SH-SY5Y (cell line): ENCODE data around the gene TBX15.

Source experiments
- GATA2 ChIP-seq: IDR thresholded peaks from 2 replicates; pipeline ENCODE4 v1.6.1; 2011; ENCODE audit warnings: mild to moderate bottlenecking, low read depth, low read length
- GATA3 ChIP-seq: IDR thresholded peaks from 2 replicates; pipeline ENCODE4 v1.6.1; 2011; ENCODE audit warnings: low read depth, mild to moderate bottlenecking, low read length, moderate library complexity

Gene TBX15

DNA sequence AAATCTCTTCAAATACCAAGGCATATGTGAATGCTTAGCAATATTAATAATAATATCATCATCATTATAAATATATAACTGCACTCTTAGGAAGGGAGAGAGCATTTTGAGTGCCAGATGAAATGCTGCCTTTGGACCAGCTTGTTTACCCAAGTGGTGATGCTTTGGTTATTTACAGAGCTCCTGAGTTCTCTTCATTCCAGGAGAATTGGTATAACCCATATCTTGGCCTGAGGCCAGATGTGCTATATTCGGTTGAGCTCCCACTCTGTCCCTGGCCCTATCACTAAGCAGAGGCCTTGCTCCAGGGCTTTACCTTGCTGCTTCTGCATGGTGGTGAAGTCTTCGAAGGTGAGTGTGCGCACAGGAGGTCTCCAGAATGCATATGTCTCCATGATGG lies 89.4 kb downstream of the TBX15 start:
- no peak for TF ChIP-seq GATA3
- TF ChIP-seq GATA2, result no peak

GRCh38 chr1:118896416-118896815 lies 91.7 kb downstream of the TBX15 start:
- TF ChIP-seq GATA3, result no peak
- TF ChIP-seq GATA2, result no peak

DNA sequence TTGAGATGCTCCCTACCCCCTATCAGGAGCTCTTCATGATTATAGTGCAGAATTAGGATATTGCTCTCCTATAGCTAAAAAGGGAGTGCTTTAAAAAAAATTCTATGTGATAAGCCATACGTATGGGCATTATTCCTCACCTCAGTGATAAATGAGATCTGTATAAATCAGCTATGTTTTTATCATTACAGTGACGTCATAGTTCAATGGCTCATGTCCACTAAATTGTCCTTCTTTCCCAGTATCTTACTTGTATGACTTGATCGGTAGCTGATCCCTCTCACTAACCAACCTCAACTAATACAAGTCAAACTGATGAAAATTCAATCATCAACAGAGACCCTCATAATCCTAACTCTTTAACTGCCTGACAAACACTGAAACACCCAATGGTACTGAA lies 93.3 kb downstream of the TBX15 start:
- no peak for TF ChIP-seq GATA3
- TF ChIP-seq GATA2, result no peak

- no peak for TF ChIP-seq GATA3
- TF ChIP-seq GATA2, result no peak
These were observed 97.2 kb downstream of the TBX15 start for GRCh38 chr1:118890851-118891384.

DNA sequence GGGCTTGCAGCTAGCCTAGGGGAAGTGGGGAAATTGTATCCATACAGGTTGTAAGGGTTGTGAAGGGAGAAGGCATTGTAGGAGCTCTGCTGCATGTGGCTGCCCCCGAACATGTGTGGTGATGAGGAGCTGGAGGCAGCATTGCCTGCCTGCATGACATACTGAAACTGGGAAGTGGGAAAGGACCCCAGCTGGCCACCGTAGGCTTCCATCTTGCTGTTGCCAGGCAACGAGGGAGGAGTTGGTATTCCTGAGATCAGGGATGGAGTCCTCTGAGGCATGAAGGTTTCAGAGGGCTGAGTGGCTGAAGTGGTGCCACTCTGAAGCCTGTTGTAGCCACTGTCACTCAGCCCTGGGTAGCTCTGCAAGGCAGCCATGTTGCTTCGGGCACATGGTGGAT lies 103.2 kb downstream of the TBX15 start:
- TF ChIP-seq GATA2 (no peak), GATA3 (no peak)

GRCh38 chr1:118881751-118882150 lies 106.4 kb downstream of the TBX15 start:
- TF ChIP-seq GATA2 (no peak), GATA3 (no peak)

- TF ChIP-seq GATA2 (no peak), GATA3 (no peak)
These were observed 109.5 kb downstream of the TBX15 start for GRCh38 chr1:118878661-118879060.

DNA sequence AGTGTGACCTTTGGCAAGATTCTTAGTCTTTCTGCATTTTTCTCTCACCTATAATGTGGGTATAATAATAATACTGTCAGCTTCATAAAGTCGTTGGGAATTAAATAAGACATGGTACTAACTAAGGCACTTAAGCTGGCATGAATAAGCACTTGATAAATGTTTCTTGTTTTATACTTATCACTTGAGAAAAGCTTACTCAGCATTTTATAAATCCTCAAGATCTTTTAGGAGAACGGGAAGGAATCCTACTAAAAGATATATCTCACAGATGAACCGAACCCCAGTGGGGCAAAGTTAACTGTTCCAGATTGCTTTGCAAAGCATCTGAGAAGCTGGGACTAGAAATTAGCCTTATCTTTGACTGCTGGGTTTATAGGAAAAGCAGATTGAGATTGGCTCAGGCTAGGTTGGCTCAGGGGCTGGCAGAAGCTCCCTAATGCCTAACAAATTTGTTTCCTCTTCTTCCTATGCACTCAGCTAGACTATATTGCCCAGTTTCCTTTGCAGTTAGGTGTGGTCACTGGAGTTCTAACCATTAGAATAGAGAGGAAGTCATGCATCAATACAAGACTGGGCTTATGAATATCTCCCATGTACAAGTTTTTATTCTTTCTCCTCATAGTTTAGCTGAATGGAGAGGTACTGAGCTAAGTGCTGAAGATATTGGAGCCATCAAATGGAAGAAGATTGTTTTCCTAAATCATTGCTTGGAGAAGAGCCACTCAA lies 110.3 kb downstream of the TBX15 start:
- TF ChIP-seq GATA3 (no peak), GATA2 (no peak)

DNA sequence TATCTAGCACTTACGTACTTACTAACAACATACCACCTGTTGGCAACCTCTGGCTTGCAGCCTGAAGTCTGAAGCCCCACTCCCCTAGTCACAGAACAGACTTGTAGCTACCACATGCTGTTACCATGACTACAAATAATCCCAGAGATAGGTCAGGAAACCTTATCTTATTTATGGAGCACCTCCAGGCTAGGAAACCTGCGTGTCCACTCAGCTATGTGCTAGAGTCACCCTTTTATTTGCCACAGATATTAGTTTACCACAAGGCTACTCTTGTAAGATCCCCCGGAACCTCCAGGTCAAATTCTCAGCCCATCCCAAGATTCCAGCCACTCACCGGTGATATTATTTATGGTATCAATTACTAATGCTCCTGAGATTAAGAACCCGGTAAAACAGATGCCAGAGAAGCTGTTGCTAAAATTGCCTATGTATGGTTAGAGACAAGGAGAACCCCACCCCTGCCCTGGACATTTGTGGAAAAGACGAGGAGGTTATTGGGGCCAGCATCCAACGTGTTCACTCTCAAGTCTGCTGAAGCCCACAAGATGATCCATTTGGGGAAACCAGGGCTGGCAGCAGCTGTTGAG lies 116.5 kb downstream of the TBX15 start:
- TF ChIP-seq GATA3 (no peak), GATA2 (no peak)

DNA sequence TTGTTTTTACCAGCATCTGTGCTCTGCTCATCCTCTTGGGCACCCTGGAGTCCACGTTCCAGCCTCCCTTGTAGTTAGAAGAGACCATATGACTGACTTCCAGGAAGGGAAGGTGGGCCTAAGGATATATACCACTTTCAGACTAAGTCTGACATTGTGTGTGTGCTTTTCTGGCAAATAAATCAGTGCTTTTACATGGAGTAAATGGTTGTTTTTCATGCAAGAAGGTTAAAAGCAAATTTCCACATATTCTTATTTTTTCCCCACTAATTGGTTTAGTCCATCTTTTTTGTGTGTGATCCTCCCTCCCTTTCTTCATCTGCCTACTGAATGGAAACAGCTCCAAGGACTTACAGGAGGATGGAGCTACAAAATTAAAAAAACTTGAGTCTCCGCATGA lies 119.8 kb downstream of the TBX15 start:
- no peak for TF ChIP-seq GATA2
- TF ChIP-seq GATA3, result no peak

GRCh38 chr1:118866330-118866729 lies 121.8 kb downstream of the TBX15 start:
- TF ChIP-seq GATA2 (no peak), GATA3 (no peak)

GRCh38 chr1:118863688-118864087 lies 124.5 kb downstream of the TBX15 start:
- TF ChIP-seq GATA2 (no peak), GATA3 (no peak)

DNA sequence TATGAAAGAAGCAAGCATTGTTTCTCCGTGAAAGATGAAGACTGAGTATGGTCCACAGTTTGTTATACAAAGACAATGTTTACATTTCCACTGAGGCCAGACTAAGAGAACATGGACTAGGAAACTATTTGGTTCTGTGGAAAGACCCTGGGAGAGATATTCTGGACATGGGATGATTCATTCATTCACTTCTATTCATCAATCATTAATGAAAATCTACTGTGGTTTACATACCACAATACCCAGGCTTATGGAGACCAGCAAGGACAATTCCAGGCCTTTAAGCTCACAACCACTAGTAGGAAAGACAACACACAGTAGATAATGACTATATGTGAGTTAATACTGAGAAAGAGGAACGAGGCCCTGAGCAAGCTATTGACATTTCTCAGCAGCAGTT lies 125.4 kb downstream of the TBX15 start:
- TF ChIP-seq GATA2 (no peak), GATA3 (no peak)

- TF ChIP-seq GATA3 (no peak), GATA2 (no peak)
These were observed 126.9 kb downstream of the TBX15 start for GRCh38 chr1:118861216-118861615.

DNA sequence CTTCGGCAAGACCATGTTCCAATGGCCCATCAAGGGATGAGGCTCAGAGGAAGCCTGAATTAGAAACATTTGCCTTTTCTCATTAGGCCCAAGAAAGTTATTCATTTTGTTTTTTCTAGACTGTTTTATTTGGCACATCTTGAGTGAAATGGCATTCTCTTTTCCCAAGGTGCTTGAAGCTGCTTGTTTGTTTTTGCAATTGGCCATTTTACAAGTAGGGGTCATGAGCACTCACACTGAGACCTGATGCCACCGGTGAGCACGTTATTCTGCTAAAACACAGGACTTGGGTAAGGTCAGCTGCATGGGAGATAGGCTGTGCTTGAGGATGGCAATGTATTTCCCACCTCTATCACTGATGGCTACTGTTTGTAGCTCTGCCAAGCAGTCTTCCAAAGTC lies 128.1 kb downstream of the TBX15 start:
- TF ChIP-seq GATA2, result no peak
- TF ChIP-seq GATA3, result no peak
